Measurements from ENCODE around the gene FAM20C. TPM values are rescaled to one million over a fixed set of nuclear protein-coding genes. Genes with fewer than 3 reads are reported as not detected.

FAM20C gene
- total and polyA plus RNA-seq, 2 of the 8 experiments (the other 6 are each of a cell fraction or from before 2014, with no cell fraction given), result 9.5 to 34.8 TPM

GRCh38 chr7:199483-200249 lies 7.3 kb downstream of the FAM20C start:
- Histone ChIP-seq H3K4me1 (replicated peaks in 1 of 4; ENCODE audit: control insufficient read depth in 3 of 4, insufficient read depth in 4 of 4, low read length in 3 of 4) (peaks cover 0 to 9% (median 6%) of the 10 kb centered on the region in 4 experiments; a peak in 5 of 7 replicates), H2AFZ (ENCODE audit: low read length) (no peak overlapping the region), H3K4me2 (ENCODE audit: insufficient read depth in 1 of 2, low read depth in 2 of 2, low read length in 2 of 2) (no peak overlapping the region), H3K9me3 (ENCODE audit: insufficient read depth in 2 of 2, low read depth in 1 of 2, low read length in 1 of 2) (peaks cover 0 to 5% of the 10 kb centered on the region in 2 experiments; a peak in 1 of 4 replicates), H4K5ac (ENCODE audit: insufficient read length, low read depth, low read length) (no peak overlapping the region), H3K56ac (replicated peaks; ENCODE audit: insufficient read length, low read depth, low read length) (no peak overlapping the region), H3K9ac (replicated peaks in 1 of 4; ENCODE audit: extremely low read depth in 1 of 4, low read depth in 3 of 4, low read length in 3 of 4) (no peak overlapping the region), H3K4me3 (ENCODE audit: extremely low read depth in 1 of 4, insufficient read depth in 2 of 4, low read depth in 3 of 4, low read length in 4 of 4) (no peak overlapping the region), H2BK120ac (replicated peaks; ENCODE audit: low read depth, low read length) (no peak overlapping the region), H2BK20ac (ENCODE audit: low read length) (no peak overlapping the region), H3K27ac (ENCODE audit: low read depth, low read length) (no peak overlapping the region), H2BK12ac (ENCODE audit: low read depth, low read length) (no peak overlapping the region), H3K79me2 (ENCODE audit: control insufficient read depth in 1 of 2, insufficient read depth in 2 of 2, low read length in 2 of 2) (peaks cover 0 to 19% of the 10 kb centered on the region in 2 experiments; a peak in 2 of 4 replicates), H3K4ac (replicated peaks; ENCODE audit: insufficient read length, low read depth, low read length) (no peak overlapping the region), H2AK5ac (ENCODE audit: low read depth, low read length) (no peak overlapping the region), H3K36me3 (ENCODE audit: control insufficient read depth in 2 of 4, insufficient read depth in 4 of 4, low read length in 3 of 4) (peaks cover 6 to 23% (median 22%) of the 10 kb centered on the region in 4 experiments), H4K8ac (ENCODE audit: extremely low read depth, insufficient read depth, low read length) (no peak overlapping the region), H3K23ac (ENCODE audit: insufficient read length) (no peak overlapping the region), H3K23me2 (ENCODE audit: low read depth, low read length) (no peaks in the 10 kb centered on the region; the same call in 1 of the 2 replicates), H2BK5ac (ENCODE audit: low read depth, low read length) (no peak overlapping the region), H4K91ac (replicated peaks; ENCODE audit: insufficient read length, low read length) (no peak overlapping the region), H3K79me1 (ENCODE audit: low read depth, low read length) (peaks cover 4% of the 10 kb centered on the region; the same call in 1 of the 2 replicates), H4K20me1 (replicated peaks in 1 of 2; ENCODE audit: control insufficient read depth in 1 of 2, insufficient read depth in 2 of 2, low read length in 2 of 2) (peaks cover 5 to 23% of the 10 kb centered on the region in 2 experiments), H3K27me3 (replicated peaks in 1 of 4; ENCODE audit: control insufficient read depth in 3 of 4, extremely low read depth in 1 of 4, insufficient read depth in 3 of 4, low read length in 3 of 4) (no peaks in the 10 kb centered on the region), H2BK15ac (ENCODE audit: low read length) (no peak overlapping the region), H3K14ac (ENCODE audit: insufficient read length) (no peak overlapping the region), H3K18ac (ENCODE audit: extremely low read depth, low read length) (no peak overlapping the region)
- 91% methylated on average over 17 of the region's 17 CpGs; no CpG with 5 or more reads in 1 of the 2 experiments for WGBS, 2 experiments (ENCODE audit: extremely low coverage in 1 of 2, insufficient coverage in 1 of 2, insufficient read length in 1 of 2, insufficient replicate concordance in 2 of 2, low coverage in 1 of 2, low lambda C conversion rate in 2 of 2, missing lambda C conversion rate in 1 of 2)
- no peak for TF ChIP-seq CHD2 (IDR thresholded peaks at IDR 0.05; ENCODE audit: low read length)
- TF ChIP-seq BCL11A (IDR thresholded peaks at IDR 0.05; ENCODE audit: low read depth in 2 of 2, low read length in 2 of 2), result no peak
- no peak for TF ChIP-seq SAP30 (IDR thresholded peaks at IDR 0.05; ENCODE audit: insufficient read depth, insufficient replicate concordance, low read length)
- no peak for TF ChIP-seq MAFK (IDR thresholded peaks at IDR 0.05; ENCODE audit: low read depth, low read length)
- no peak for TF ChIP-seq RBBP5 (IDR thresholded peaks at IDR 0.05; ENCODE audit: borderline replicate concordance, low read depth, low read length)
- TF ChIP-seq POLR2A (IDR thresholded peaks at IDR 0.05; ENCODE audit: control extremely low read depth in 1 of 2, low read depth in 2 of 2, low read length in 2 of 2), result no peak
- FAIRE-seq (no peak), DNase-seq (ENCODE audit: low read depth in 1 of 2, low spot score in 2 of 2) (no peak)
- ChIA-PET POLR2A (ENCODE audit: partially characterized antibody) (interaction anchor here (1.3 kb wide), 1 partner anchor 9 kb away, joined by 3 read pairs; no protein-coding TSS in a partner anchor), CTCF (ENCODE audit: partially characterized antibody) (interaction anchor here (0.7 to 4.8 kb wide), 20 partner anchors 9 to 782 kb away, joined by 3 to 37 read pairs (median 4); no protein-coding TSS in a partner anchor)
